HG03039 (cell line): ENCODE results near the gene NCOA4.
"Not testable (repeated sequence)": the region's sequence is repeated elsewhere in the genome, so short reads cannot be mapped to it uniquely, and the experiment has no call there.

Experiments used
- ATAC-seq: cut with Tn5 transposase; IDR thresholded peaks from one replicate; pipeline ENCODE4 v1.9.1; 2021; ENCODE audit warnings: mild to moderate bottlenecking, moderate library complexity; ENCODE audit not compliant: unreplicated experiment

NCOA4 gene

DNA sequence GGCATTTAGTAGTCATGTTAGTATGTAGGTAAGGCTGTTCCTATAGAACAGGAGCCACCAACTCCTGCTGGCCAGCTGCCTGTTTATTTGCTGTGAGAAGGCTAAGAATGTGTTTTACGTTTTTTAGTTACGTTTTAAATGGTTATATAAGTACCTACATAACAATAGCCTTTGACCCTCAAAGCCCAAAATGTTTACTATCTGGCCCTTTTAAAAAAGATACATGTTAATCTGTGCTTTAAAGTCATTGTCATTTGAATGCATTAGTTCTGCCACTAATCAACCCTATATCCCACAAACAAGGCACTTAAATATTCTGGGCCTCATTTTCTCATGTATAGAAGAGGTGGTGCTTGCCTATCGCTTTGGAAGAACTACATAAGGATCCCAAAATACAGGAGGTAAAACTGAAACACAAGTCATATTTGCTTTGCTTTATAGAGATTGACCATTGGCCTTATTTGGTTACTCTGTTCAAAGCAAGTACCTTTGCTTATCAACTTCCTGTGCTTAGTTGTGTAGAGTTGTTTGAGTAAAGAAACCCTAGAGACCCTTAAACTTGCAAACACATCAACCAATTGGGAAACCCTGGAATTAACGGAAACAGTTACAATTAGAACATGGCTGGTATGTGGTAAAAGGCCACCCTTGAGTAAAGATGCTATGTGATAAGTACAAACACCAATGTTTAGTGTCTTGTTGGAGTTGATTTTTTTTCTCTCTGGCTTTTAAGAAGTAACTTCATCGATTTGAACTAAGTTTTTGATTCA lies 32.2 kb downstream of the NCOA4 start:
- no peak for ATAC-seq

GRCh38 chr10:45997557-45997956 lies 32.9 kb downstream of the NCOA4 start:
- ATAC-seq = no peak

DNA sequence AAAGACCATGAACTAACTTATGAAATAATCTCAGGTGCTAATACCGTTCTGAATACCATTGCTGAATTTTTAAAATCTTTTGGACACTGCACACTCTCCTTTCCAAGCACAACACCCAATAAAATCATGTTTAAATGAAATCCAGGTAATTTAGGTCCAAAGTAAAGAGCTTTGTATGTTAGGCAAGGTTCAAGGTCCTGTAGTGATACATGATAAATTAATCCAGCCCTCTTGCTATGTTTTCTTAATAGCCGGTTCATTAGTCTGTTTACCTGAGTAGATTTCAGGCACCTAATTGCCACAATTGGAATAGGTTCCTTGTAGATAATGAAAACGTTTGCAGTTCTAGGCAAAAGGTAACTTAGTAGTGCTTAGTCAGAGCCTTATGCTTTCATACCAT lies 44.8 kb downstream of the NCOA4 start:
- not testable (repeated sequence) for ATAC-seq

GRCh38 chr10:45984473-45984872 lies 46.0 kb downstream of the NCOA4 start:
- ATAC-seq = not testable (repeated sequence)

GRCh38 chr10:45983538-45984186 lies 46.8 kb downstream of the NCOA4 start:
- ATAC-seq = not testable (repeated sequence)

DNA sequence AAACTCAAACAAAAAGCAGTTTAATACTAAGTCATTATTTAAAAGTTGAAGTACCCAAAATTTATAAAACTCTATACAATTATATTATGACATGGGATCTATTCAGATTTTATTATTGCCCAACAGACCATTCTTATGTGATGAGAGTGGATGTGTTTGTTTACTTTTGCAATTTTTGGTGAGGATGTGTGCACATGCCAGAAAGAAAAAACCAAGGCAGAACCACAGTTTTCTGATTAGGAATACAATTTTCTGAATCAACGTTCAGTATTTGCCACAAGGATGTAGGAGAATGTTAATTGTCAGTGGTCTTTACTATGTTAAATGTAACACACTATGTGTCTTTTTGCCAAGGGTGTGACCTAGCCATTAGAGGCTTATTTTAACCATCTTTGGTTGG lies 49.1 kb downstream of the NCOA4 start:
- ATAC-seq = not testable (repeated sequence)

- ATAC-seq = not testable (repeated sequence)
These were observed 51.9 kb downstream of the NCOA4 start for GRCh38 chr10:45978554-45978953.

DNA sequence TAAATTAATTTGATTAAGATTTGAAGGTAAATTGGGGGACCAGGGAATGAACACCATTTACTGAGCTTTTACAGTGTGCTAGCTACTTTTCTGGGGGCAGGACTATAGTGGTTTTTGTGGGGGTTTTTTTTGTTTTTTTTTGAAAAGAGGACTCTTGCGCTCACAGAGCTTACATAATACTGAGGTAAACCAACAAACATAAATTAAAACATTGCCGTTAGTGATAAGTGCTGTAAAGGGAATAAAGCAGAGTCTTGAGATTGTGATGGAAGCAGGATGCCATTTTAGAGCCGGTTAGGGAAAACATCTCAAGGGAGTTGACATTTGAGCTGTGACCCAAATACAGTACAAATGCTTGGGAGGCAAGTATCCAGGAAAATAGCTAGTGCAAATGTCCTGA lies 56.4 kb downstream of the NCOA4 start:
- ATAC-seq = not testable (repeated sequence)

GRCh38 chr10:45972813-45973169 lies 57.6 kb downstream of the NCOA4 start:
- ATAC-seq = peak; percentile 4

GRCh38 chr10:45972106-45972812 lies 58.2 kb downstream of the NCOA4 start, which contains the start of gene TIMM23:
Gene TIMM23 (plus strand): TSS chr10:45972489. CDS start chr10:45972625, 136 bp downstream.
- ATAC-seq = peak; percentile 55

GRCh38 chr10:45971742-45972105 lies 58.7 kb downstream of the NCOA4 start:
- peak; percentile 31 for ATAC-seq

DNA sequence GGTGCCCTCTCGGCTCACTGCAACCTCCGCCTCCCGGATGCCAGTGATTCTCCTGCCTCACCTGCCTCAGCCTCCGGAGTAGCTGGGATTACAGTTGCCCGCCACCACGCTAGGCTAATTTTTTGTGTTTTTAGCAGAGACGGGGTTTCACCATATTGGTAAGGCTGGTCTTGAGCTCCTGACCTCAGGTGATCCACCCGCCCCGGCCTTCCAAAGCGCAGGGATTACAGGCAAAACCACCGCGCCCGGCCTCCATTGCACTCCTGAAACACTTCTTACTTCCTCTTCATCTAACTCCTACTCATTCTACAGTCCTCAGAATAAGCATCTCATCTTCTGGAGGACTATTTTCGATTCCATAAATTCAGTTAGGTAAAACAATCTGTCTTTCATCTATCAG lies 59.4 kb downstream of the NCOA4 start:
- ATAC-seq = not testable (repeated sequence)

DNA sequence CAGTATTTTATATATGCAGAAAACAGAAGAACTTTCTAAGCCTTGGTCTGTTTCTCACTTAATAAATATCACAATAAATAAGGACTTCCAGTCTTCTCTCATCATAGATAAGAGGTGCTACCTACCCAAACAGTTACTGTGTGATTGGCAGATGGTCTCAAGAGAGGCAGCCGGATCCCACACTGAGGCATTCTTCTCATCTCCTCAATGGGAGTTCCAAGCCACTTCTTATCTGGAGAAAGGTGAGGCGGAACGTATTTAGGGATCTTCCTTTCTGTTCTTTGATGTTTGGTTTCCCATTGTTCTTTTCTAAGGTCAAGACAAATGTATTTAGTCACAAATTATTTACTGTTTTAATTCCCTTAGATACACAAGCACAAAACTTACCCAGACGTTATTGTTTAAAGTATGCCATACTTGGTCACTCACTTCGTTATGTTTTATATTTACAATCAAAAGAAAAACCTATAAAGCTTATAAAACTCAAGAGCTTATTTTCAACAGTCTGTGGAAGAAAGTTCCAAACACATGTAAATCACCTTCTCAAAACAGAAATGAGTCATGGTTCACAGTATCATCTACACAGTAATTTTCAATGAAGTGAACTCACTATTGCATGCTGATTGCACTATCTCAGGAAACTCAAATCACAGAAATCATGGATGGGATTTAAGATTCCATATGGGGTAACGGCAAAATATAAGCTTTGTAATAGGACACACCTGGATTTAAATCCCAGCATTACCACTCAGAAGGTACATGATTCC lies 67.6 kb downstream of the NCOA4 start:
- ATAC-seq = not testable (repeated sequence)

DNA sequence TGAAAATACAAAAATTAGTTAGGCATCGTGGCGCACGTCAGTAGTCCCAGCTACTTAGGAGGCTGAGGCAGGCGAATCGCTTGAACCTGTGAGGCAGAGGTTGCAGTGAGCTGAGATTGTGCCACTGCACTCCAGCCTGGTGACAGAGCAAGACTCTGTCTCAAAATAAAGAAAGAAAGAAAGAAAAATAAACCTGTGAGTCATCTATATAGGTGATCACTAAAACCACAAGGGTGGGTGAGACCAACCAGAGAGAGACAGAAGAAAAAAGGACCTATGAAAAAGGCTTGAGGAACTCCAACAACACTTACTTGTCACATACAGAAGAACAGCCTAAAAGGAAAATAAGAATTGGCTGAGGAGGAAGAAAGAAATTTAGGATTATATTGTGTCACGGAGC lies 72.5 kb downstream of the NCOA4 start:
- not testable (repeated sequence) for ATAC-seq

DNA sequence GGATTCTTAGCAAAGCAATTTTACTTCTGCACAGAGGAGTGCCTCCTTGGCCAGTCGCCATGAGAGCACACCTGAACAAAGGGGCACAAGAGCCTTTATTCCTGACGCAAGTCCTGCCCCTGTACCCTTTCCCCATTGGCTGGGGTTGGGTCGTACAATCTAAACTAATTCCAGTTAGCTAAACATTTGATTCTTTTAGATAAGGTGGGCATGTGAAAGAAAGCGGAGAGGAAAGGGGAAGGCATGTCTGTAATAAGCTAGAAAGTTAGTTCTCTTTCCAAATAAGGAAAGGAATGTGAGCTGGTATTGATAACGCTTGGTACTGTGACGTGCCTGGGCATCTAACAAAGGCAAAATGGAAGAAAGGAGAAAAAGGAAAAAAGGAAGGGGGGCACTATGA lies 73.8 kb downstream of the NCOA4 start:
- not testable (repeated sequence) for ATAC-seq
